Bronchial epithelial cell (primary cell): ENCODE data around the gene ARHGAP6. TPM values are rescaled to one million over a fixed set of nuclear protein-coding genes. Genes with fewer than 3 reads are reported as not detected.

ENCODE experiments used
- DNase-seq: peaks from one replicate; pipeline ENCODE4 v3.0.0-alpha.2; 2010; ENCODE audit warnings: low read depth
- FAIRE-seq: peaks from 2 replicates; lab custom pipeline; 2011; peaks lifted over from hg19 to GRCh38; lab: Jason Lieb, UNC
- H3K27me3 ChIP-seq: 2 replicates; pipeline ENCODE4 v1.5.1; 2011; ENCODE audit warnings: low read length; ENCODE audit not compliant: control insufficient read depth, insufficient read depth
- H3K36me3 ChIP-seq: 2 replicates; pipeline ENCODE4 v1.5.1; 2011; ENCODE audit warnings: low read length; ENCODE audit not compliant: control insufficient read depth, insufficient read depth
- H3K4me3 ChIP-seq: 2 replicates; pipeline ENCODE4 v1.5.1; 2011; ENCODE audit warnings: mild to moderate bottlenecking, low read depth, low read length, control low read depth
- total RNA-seq: library from RNA; depleted of rRNA; stranded (reverse); fragments of >200 nt; gene quantifications from 2 replicates; pipeline ENCODE4 v1.2.1, GENCODE V29; 2014
- TF ChIP-seq, protein P1 (sequence below): IDR thresholded peaks from 2 replicates; pipeline ENCODE4 v1.5.1; 2011; ENCODE audit warnings: mild to moderate bottlenecking, moderate library complexity, low read length, control low read depth, inconsistent platforms; ENCODE audit not compliant: insufficient read depth, severe bottlenecking

The ARHGAP6 gene
- total RNA-seq, 1 donor from 2014 or later = under 0.01 TPM

GRCh38 chrX:11670316-11670715 lies 4.6 kb upstream of the ARHGAP6 start:
- no peak for FAIRE-seq
- H3K27me3 ChIP-seq = peaks cover 12% of the 10 kb centered on the region
- DNase-seq = no peak
- TF ChIP-seq, protein P1, sequence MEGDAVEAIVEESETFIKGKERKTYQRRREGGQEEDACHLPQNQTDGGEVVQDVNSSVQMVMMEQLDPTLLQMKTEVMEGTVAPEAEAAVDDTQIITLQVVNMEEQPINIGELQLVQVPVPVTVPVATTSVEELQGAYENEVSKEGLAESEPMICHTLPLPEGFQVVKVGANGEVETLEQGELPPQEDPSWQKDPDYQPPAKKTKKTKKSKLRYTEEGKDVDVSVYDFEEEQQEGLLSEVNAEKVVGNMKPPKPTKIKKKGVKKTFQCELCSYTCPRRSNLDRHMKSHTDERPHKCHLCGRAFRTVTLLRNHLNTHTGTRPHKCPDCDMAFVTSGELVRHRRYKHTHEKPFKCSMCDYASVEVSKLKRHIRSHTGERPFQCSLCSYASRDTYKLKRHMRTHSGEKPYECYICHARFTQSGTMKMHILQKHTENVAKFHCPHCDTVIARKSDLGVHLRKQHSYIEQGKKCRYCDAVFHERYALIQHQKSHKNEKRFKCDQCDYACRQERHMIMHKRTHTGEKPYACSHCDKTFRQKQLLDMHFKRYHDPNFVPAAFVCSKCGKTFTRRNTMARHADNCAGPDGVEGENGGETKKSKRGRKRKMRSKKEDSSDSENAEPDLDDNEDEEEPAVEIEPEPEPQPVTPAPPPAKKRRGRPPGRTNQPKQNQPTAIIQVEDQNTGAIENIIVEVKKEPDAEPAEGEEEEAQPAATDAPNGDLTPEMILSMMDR = no peak
- no peaks in the 10 kb centered on the region for H3K36me3 ChIP-seq
- H3K4me3 ChIP-seq = no peak overlapping the region

- H3K4me3 ChIP-seq = no peak overlapping the region
These were observed 1.4 kb upstream of the ARHGAP6 start for GRCh38 chrX:11666952-11667685.

DNA sequence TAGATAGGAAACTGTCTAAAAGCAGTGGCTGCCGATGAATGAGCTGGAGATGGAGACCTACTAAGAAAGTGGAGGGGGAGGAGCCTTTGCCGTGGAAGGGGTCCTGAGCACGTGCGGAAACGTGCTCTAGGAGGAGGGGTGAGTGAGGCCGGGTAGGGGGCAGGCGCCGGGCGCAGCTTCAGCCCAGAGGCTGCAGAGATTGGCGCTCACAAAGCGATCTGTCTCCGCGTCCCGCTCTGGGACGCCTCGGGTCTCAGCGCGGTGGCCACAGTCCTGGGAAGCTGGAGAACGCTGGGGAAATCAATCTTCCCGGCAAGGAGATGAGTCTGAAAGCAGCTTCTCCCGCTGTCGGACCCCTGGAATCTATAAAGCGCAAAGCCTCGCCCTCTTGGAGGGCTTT lies 444 bp upstream of the ARHGAP6 start:
- no peaks in the 10 kb centered on the region for H3K36me3 ChIP-seq
- no peak overlapping the region for H3K4me3 ChIP-seq
- FAIRE-seq (no peak), DNase-seq (no peak)
- H3K27me3 ChIP-seq = peaks cover 12% of the 10 kb centered on the region
- TF ChIP-seq, protein P1 = no peak

More at GRCh38 chrX:11666952-11667685, 1.4 kb upstream of the ARHGAP6 start:
- DNase-seq (no peak), FAIRE-seq (no peak)
- TF ChIP-seq, protein P1 = no peak
- Histone ChIP-seq H3K36me3 (no peaks in the 10 kb centered on the region), H3K27me3 (peaks cover 12% of the 10 kb centered on the region)

GRCh38 chrX:11664211-11665167 lies 1.2 kb downstream of the ARHGAP6 start:
- no peak for FAIRE-seq
- DNase-seq = no peak
- peaks cover 12% of the 10 kb centered on the region for H3K27me3 ChIP-seq
- TF ChIP-seq, protein P1 = no peak
- H3K36me3 ChIP-seq = no peaks in the 10 kb centered on the region
- H3K4me3 ChIP-seq = no peak overlapping the region

DNA sequence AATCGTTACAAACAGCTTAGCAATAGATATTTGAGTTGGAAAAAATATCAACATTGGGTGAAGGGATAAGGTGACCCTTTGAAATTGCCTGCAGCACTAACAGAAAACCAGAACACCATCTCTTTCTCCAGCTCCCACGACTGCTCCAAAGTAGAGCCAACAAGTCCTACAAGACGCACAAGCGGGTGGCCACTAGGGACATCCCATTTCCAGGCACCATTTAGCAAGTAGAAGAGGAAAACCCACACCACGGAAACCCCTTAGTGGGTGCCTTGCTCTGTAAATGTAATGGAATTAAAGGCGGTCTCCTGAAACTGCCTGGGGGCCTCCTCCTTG lies 1.9 kb downstream of the ARHGAP6 start:
- DNase-seq = no peak
- Histone ChIP-seq H3K27me3 (peaks cover 12% of the 10 kb centered on the region), H3K36me3 (no peaks in the 10 kb centered on the region), H3K4me3 (no peak overlapping the region)
- no peak for FAIRE-seq
- TF ChIP-seq, protein P1 = no peak
